Keratinocyte (primary cell): ENCODE measurements around the gene OXCT1.

Experiments used
- CTCF ChIP-seq, 3 experiments: IDR thresholded peaks in 1 of 3; conservative IDR thresholded peaks in 1 of 3; optimal IDR thresholded peaks in 1 of 3; 2 replicates in 2 of 3; 3 replicates in 1 of 3; pipeline versions ENCODE3 to v1.5.1; 2011; ENCODE audit warnings: low read length in 3 of 3, mild to moderate bottlenecking in 3 of 3, moderate library complexity in 2 of 3, control low read depth in 1 of 3, inconsistent platforms in 1 of 3; ENCODE audit not compliant: insufficient read depth in 2 of 3; ENCODE audit errors: extremely low read depth in 1 of 3
- EZH2 ChIP-seq: IDR thresholded peaks from one replicate; pipeline ENCODE4 v1.6.1; 2012; ENCODE audit warnings: inconsistent platforms, mild to moderate bottlenecking, low read length, moderate library complexity

GRCh38 chr5:41858890-41859289 lies 11.3 kb downstream of the OXCT1 start:
- TF ChIP-seq EZH2 (no peak), CTCF (optimal IDR thresholded peaks at IDR 0.05 in 1 of 3, IDR thresholded peaks at IDR 0.05 in 1 of 3, conservative IDR thresholded peaks at IDR 0.05 in 1 of 3; ENCODE audit: extremely low read depth in 1 of 3, insufficient read depth in 2 of 3, low read length in 3 of 3) (no peak)
